CD14-positive monocyte (primary cell): Measurements from ENCODE around the gene VAV2. TPM values are rescaled to one million over a fixed set of nuclear protein-coding genes. Genes with fewer than 3 reads are reported as not detected.

Source experiments
- DNase-seq, 3 donors: peaks; one replicate each; pipeline ENCODE4 v3.0.0-alpha.2; 2011 to 2022
- H2AFZ ChIP-seq: 2 replicates; pipeline ENCODE4 v1.6.0; 2012; ENCODE audit warnings: mild to moderate bottlenecking, low read depth, low read length, inconsistent platforms; ENCODE audit not compliant: insufficient read depth, poor library complexity, severe bottlenecking
- H3K27ac ChIP-seq, 2 donors: 1 replicate in 1 of 2; 2 replicates in 1 of 2; pipeline ENCODE4 v1.5.1; 2012 to 2013; ENCODE audit warnings: low read length in 2 of 2, control low read depth in 1 of 2, inconsistent platforms in 1 of 2, low read depth in 1 of 2, mild to moderate bottlenecking in 1 of 2
- H3K27me3 ChIP-seq, 2 donors: one replicate each; pipeline versions ENCODE4 v1.6.0 to v1.6.1; 2011 to 2013; ENCODE audit warnings: low read length in 2 of 2; ENCODE audit not compliant: control insufficient read depth in 2 of 2, insufficient read depth in 2 of 2
- H3K36me3 ChIP-seq, 2 donors: replicated peaks in 1 of 2; 1 replicate in 1 of 2; 2 replicates in 1 of 2; pipeline versions ENCODE4 v1.5.1 to v1.6.1; 2012 to 2013; ENCODE audit warnings: low read length in 2 of 2, control low read depth in 1 of 2, inconsistent platforms in 1 of 2, mild to moderate bottlenecking in 1 of 2; ENCODE audit not compliant: insufficient read depth in 2 of 2, control insufficient read depth in 1 of 2
- H3K4me1 ChIP-seq, 2 donors: 1 replicate in 1 of 2; 2 replicates in 1 of 2; pipeline versions ENCODE4 v1.5.1 to v1.6.1; 2012 to 2013; ENCODE audit warnings: low read length in 2 of 2, control low read depth in 1 of 2, inconsistent platforms in 1 of 2, mild to moderate bottlenecking in 1 of 2, moderate library complexity in 1 of 2; ENCODE audit not compliant: insufficient read depth in 2 of 2, control insufficient read depth in 1 of 2
- H3K4me2 ChIP-seq: replicated peaks from 2 replicates; pipeline ENCODE3; 2012; ENCODE audit warnings: low read length, moderate library complexity, mild to moderate bottlenecking; ENCODE audit not compliant: poor library complexity, severe bottlenecking; ENCODE audit errors: extremely low read depth
- H3K4me3 ChIP-seq, 3 experiments: fragments of 200-600 bp in 1 of 3; sonication (generic) in 1 of 3; replicated peaks in 1 of 3; 1 replicate in 2 of 3; 2 replicates in 1 of 3; pipeline ENCODE4 v1.5.1; 2011 to 2013; ENCODE audit warnings: low read length in 3 of 3, mild to moderate bottlenecking in 3 of 3, control low read depth in 2 of 3, low read depth in 2 of 3, inconsistent platforms in 1 of 3, moderate library complexity in 1 of 3
- H3K79me2 ChIP-seq: 2 replicates; pipeline ENCODE4 v1.6.0; 2012; ENCODE audit warnings: mild to moderate bottlenecking, control low read depth, inconsistent platforms, low read length, moderate library complexity; ENCODE audit not compliant: insufficient read depth
- H3K9ac ChIP-seq: 2 replicates; pipeline ENCODE4 v1.6.0; 2017; ENCODE audit warnings: low read length, mild to moderate bottlenecking; ENCODE audit not compliant: insufficient read depth, poor library complexity, severe bottlenecking
- H3K9me3 ChIP-seq, 2 donors: replicated peaks in 1 of 2; 1 replicate in 1 of 2; 2 replicates in 1 of 2; pipeline versions ENCODE4 v1.5.1 to v1.6.1; 2012 to 2013; ENCODE audit warnings: low read length in 2 of 2, control low read depth in 1 of 2; ENCODE audit not compliant: control insufficient read depth in 1 of 2, insufficient read depth in 1 of 2
- H4K20me1 ChIP-seq: 2 replicates; pipeline ENCODE4 v1.6.0; 2012; ENCODE audit warnings: mild to moderate bottlenecking, low read length, control low read depth, moderate library complexity; ENCODE audit not compliant: insufficient read depth
- H3K27ac Mint-ChIP-seq, 7 donors: one replicate each; pipeline ENCODE4 v1.8.0; 2020; ENCODE audit warnings: mild to moderate bottlenecking in 7 of 7, mixed read lengths in 7 of 7, moderate library complexity in 6 of 7, inconsistent platforms in 2 of 7
- H3K27me3 Mint-ChIP-seq, 3 donors: one replicate each; pipeline ENCODE4 v1.8.0; 2021 to 2022; ENCODE audit warnings: low read depth in 3 of 3, mild to moderate bottlenecking in 3 of 3, mixed read lengths in 3 of 3, moderate library complexity in 3 of 3, inconsistent platforms in 1 of 3
- H3K36me3 Mint-ChIP-seq, 2 donors: one replicate each; pipeline ENCODE4 v1.8.0; 2020; ENCODE audit warnings: mixed read lengths in 2 of 2, inconsistent platforms in 1 of 2, mild to moderate bottlenecking in 1 of 2
- H3K4me1 Mint-ChIP-seq: one replicate; pipeline ENCODE4 v1.8.0; 2020; ENCODE audit warnings: mild to moderate bottlenecking, mixed read lengths
- H3K4me3 Mint-ChIP-seq, 2 donors: one replicate each; pipeline ENCODE4 v1.8.0; 2020; ENCODE audit warnings: mild to moderate bottlenecking in 2 of 2, mixed read lengths in 2 of 2, moderate library complexity in 1 of 2
- H3K9me3 Mint-ChIP-seq, 7 donors: one replicate each; pipeline ENCODE4 v1.8.0; 2020 to 2022; ENCODE audit warnings: mixed read lengths in 7 of 7, mild to moderate bottlenecking in 6 of 7, moderate library complexity in 6 of 7, inconsistent platforms in 2 of 7
- WGBS: methylation state at CpG from one replicate; pipeline ENCODE4 v1.1.5; 2013; ENCODE audit warnings: missing lambda C conversion rate; ENCODE audit not compliant: insufficient coverage; 5-methylcytosine and 5-hydroxymethylcytosine counted together
- intact Hi-C, 2 donors: fragments of 100-400 bp; cut with micrococcal nuclease; formaldehyde crosslinking; loops; one replicate each; pipeline versions ENCODE4 v1.15.0 to v1.15.1; 2023
- polyA plus RNA-seq, 3 donors: library from polyadenylated mRNA; depleted of rRNA in 1 of 3; unstranded in 2 of 3; stranded (reverse) in 1 of 3; fragments of 300-500 nt in 2 of 3; fragments of >200 nt in 1 of 3; fragmentation: Illumina TruSeq in 2 of 3; gene quantifications; 1 replicate in 2 of 3; 2 replicates in 1 of 3; pipeline ENCODE4 v1.2.3, GENCODE V29; 2012 to 2021
- TF ChIP-seq, protein P1 (sequence below): fragments of 200-600 bp; IDR thresholded peaks from one replicate; pipeline ENCODE4 v1.8.0; 2022; ENCODE audit warnings: antibody characterized with exemption, mild to moderate bottlenecking

The VAV2 gene
- polyA plus RNA-seq, 3 donors: 2.3 to 13.6 (median 2.3) TPM

DNA sequence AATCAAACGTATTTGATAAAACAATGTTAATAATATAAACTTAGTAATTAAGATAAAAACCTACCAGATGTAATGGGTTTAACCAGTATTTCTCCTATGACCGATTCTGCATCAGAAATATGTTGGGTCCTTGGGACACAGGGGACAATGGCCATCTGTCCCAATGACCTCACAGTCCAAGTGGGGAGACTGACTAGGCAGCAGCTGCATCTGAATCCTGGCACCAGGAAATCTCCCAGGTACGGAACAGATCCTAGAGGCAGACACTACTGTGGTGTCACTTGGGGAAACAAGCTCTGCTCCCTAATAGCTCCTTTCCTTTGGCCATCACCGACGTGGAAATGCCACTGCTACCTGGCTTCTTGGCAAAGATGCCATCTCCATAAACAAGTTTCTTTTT is 172.2 kb downstream of the VAV2 start:
- intact Hi-C loops: no loop called here
- no peaks in the 10 kb centered on the region for H3K79me2 ChIP-seq
- WGBS: 100% methylated on average over 4 of the region's 5 CpGs
- Mint-ChIP-seq H3K27ac (no peak overlapping the region), H3K4me3 (no peak overlapping the region), H3K4me1 (peaks cover 12% of the 10 kb centered on the region), H3K36me3 (peaks cover 29 to 45% of the 10 kb centered on the region in 2 donors), H3K9me3 (peaks cover 0 to 2% (median 0%) of the 10 kb centered on the region in 7 donors), H3K27me3 (peaks cover 0 to 2% (median 0%) of the 10 kb centered on the region in 3 donors)
- peaks cover 0 to 6% of the 10 kb centered on the region in 2 donors for H3K4me1 ChIP-seq
- H3K36me3 ChIP-seq: peaks cover 0 to 5% of the 10 kb centered on the region in 2 donors
- H3K9me3 ChIP-seq: no peaks in the 10 kb centered on the region
- H4K20me1 ChIP-seq: peaks cover 7% of the 10 kb centered on the region
- TF ChIP-seq, protein P1, sequence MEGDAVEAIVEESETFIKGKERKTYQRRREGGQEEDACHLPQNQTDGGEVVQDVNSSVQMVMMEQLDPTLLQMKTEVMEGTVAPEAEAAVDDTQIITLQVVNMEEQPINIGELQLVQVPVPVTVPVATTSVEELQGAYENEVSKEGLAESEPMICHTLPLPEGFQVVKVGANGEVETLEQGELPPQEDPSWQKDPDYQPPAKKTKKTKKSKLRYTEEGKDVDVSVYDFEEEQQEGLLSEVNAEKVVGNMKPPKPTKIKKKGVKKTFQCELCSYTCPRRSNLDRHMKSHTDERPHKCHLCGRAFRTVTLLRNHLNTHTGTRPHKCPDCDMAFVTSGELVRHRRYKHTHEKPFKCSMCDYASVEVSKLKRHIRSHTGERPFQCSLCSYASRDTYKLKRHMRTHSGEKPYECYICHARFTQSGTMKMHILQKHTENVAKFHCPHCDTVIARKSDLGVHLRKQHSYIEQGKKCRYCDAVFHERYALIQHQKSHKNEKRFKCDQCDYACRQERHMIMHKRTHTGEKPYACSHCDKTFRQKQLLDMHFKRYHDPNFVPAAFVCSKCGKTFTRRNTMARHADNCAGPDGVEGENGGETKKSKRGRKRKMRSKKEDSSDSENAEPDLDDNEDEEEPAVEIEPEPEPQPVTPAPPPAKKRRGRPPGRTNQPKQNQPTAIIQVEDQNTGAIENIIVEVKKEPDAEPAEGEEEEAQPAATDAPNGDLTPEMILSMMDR: no peak
- H3K9ac ChIP-seq: no peak overlapping the region
- no peak overlapping the region for H3K4me3 ChIP-seq
- H3K27me3 ChIP-seq: no peaks in the 10 kb centered on the region
- no peak overlapping the region for H2AFZ ChIP-seq
- no peak overlapping the region for H3K27ac ChIP-seq
- H3K4me2 ChIP-seq: no peak overlapping the region
- no peak for DNase-seq

DNA sequence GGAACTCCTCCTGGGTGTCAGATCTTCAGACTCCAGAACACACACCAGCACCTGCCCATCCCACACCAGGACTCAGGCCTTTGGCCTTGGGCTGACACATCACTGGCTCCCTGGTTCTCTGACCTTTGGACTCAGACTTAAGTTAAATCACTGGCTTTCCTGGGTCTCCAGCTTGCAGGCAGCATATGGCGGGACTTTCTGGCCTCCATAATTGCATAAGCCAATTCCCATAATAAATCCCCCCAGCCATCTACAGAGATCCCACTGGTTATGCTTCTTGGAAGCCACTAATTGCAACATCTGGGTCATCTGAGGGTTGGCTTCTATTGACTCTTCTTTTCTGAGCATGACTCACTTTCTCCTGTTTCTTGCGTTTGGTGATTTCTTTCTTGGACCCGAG is 173.7 kb downstream of the VAV2 start:
- no peaks in the 10 kb centered on the region for H3K79me2 ChIP-seq
- intact Hi-C loops: no loop called here

More for the DNA sequence above, 173.7 kb downstream of the VAV2 start:
- Histone ChIP-seq H3K27me3 (no peaks in the 10 kb centered on the region), H3K4me2 (no peak overlapping the region), H3K9me3 (no peaks in the 10 kb centered on the region), H3K27ac (no peak overlapping the region), H4K20me1 (peaks cover 4% of the 10 kb centered on the region), H3K4me3 (no peak overlapping the region), H3K4me1 (peaks cover 0 to 6% of the 10 kb centered on the region in 2 donors), H3K9ac (no peak overlapping the region), H2AFZ (no peak overlapping the region), H3K36me3 (peaks cover 0 to 12% of the 10 kb centered on the region in 2 donors)
- Mint-ChIP-seq H3K36me3 (peaks cover 28 to 54% of the 10 kb centered on the region in 2 donors), H3K4me3 (no peak overlapping the region), H3K4me1 (peaks cover 9% of the 10 kb centered on the region), H3K27me3 (peaks cover 0 to 5% (median 3%) of the 10 kb centered on the region in 3 donors), H3K9me3 (peaks cover 0 to 2% (median 0%) of the 10 kb centered on the region in 7 donors), H3K27ac (peak overlapping the region in 2 of 7 donors; percentile 19 to 34)
- TF ChIP-seq, protein P1: no peak
- WGBS: 90% methylated on average over 3 of the region's 3 CpGs
- DNase-seq: no peak
